HL-60 (cell line): Measurements from ENCODE around the gene AGAP3.

Experiments used
- DNase-seq, 2 experiments: peaks; one replicate each; pipeline ENCODE4 v3.0.0-alpha.2; 2010 to 2020; ENCODE audit warnings: low read depth in 1 of 2, low spot score in 1 of 2
- H3K27ac ChIP-seq: fragments of 250-450 bp; sonication (Bioruptor Pico); replicated peaks from 2 replicates; pipeline ENCODE4 v1.5.1; 2020; ENCODE audit warnings: mild to moderate bottlenecking, moderate library complexity
- H3K27me3 ChIP-seq: fragments of 250-450 bp; sonication (Bioruptor Pico); 2 replicates; pipeline ENCODE4 v1.5.1; 2021; ENCODE audit warnings: mild to moderate bottlenecking, moderate library complexity; ENCODE audit not compliant: insufficient read depth, poor library complexity, severe bottlenecking
- H3K4me3 ChIP-seq: replicated peaks from 2 replicates; pipeline ENCODE4 v1.5.1; 2011; ENCODE audit warnings: mild to moderate bottlenecking, control low read depth, low read length; ENCODE audit not compliant: insufficient read depth
- CTCF ChIP-seq: IDR thresholded peaks from one replicate; pipeline ENCODE4 v1.5.1; 2011; ENCODE audit warnings: low read length, control low read depth, inconsistent platforms; ENCODE audit not compliant: insufficient read depth
- GABPA ChIP-seq: IDR thresholded peaks from 2 replicates; pipeline ENCODE4 v1.6.1; 2012; ENCODE audit warnings: low read depth
- POLR2AphosphoS5 ChIP-seq: IDR thresholded peaks from 2 replicates; pipeline ENCODE4 v1.6.1; 2012; ENCODE audit warnings: low read depth
- SPI1 ChIP-seq: IDR thresholded peaks from 2 replicates; pipeline ENCODE4 v1.6.1; 2012; ENCODE audit warnings: low read depth, mild to moderate bottlenecking, borderline replicate concordance
- TF ChIP-seq, protein P1 (sequence below): IDR thresholded peaks from 2 replicates; pipeline ENCODE4 v1.6.1; 2012; ENCODE audit warnings: low read depth; ENCODE audit not compliant: insufficient replicate concordance

Gene AGAP3

GRCh38 chr7:151192002-151192539 is 105.8 kb downstream of the AGAP3 start:
- Histone ChIP-seq H3K27ac (no peak overlapping the region), H3K27me3 (peaks cover 22% of the 10 kb centered on the region), H3K4me3 (no peak overlapping the region)
- TF ChIP-seq SPI1: no peak
- TF ChIP-seq, protein P1, sequence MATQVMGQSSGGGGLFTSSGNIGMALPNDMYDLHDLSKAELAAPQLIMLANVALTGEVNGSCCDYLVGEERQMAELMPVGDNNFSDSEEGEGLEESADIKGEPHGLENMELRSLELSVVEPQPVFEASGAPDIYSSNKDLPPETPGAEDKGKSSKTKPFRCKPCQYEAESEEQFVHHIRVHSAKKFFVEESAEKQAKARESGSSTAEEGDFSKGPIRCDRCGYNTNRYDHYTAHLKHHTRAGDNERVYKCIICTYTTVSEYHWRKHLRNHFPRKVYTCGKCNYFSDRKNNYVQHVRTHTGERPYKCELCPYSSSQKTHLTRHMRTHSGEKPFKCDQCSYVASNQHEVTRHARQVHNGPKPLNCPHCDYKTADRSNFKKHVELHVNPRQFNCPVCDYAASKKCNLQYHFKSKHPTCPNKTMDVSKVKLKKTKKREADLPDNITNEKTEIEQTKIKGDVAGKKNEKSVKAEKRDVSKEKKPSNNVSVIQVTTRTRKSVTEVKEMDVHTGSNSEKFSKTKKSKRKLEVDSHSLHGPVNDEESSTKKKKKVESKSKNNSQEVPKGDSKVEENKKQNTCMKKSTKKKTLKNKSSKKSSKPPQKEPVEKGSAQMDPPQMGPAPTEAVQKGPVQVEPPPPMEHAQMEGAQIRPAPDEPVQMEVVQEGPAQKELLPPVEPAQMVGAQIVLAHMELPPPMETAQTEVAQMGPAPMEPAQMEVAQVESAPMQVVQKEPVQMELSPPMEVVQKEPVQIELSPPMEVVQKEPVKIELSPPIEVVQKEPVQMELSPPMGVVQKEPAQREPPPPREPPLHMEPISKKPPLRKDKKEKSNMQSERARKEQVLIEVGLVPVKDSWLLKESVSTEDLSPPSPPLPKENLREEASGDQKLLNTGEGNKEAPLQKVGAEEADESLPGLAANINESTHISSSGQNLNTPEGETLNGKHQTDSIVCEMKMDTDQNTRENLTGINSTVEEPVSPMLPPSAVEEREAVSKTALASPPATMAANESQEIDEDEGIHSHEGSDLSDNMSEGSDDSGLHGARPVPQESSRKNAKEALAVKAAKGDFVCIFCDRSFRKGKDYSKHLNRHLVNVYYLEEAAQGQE: no peak
- TF ChIP-seq GABPA: no peak
- no peak for TF ChIP-seq POLR2AphosphoS5
- TF ChIP-seq CTCF: no peak
- no peak for DNase-seq

GRCh38 chr7:151193203-151193978 is 107.1 kb downstream of the AGAP3 start:
- TF ChIP-seq, protein P1: no peak
- TF ChIP-seq SPI1: no peak
- no peak for TF ChIP-seq CTCF
- no peak for TF ChIP-seq GABPA
- no peak for TF ChIP-seq POLR2AphosphoS5
- no peak for DNase-seq
- Histone ChIP-seq H3K27me3 (peaks cover 22% of the 10 kb centered on the region), H3K27ac (no peak overlapping the region), H3K4me3 (no peak overlapping the region)
